Measurements from ENCODE around the gene DMRT2.

DMRT2 gene

GRCh38 chr9:1009101-1009707, 41.0 kb upstream of the DMRT2 start:
- peak; percentile 81 for DNase-seq (ENCODE audit: low read depth)
- TF ChIP-seq CTCF (IDR thresholded peaks at IDR 0.05; ENCODE audit: low read length, missing control alignments), result peak; percentile 94

GRCh38 chr9:1013021-1013420, 37.1 kb upstream of the DMRT2 start:
- DNase-seq (ENCODE audit: low read depth), result no peak
- TF ChIP-seq CTCF (IDR thresholded peaks at IDR 0.05; ENCODE audit: low read length, missing control alignments), result no peak
- no peak overlapping the region for H3K4me3 ChIP-seq (replicated peaks; ENCODE audit: low read depth, low read length)

More at GRCh38 chr9:1009101-1009707, 41.0 kb upstream of the DMRT2 start:
- H3K4me3 ChIP-seq (replicated peaks; ENCODE audit: low read depth, low read length), result no peak overlapping the region

DNA sequence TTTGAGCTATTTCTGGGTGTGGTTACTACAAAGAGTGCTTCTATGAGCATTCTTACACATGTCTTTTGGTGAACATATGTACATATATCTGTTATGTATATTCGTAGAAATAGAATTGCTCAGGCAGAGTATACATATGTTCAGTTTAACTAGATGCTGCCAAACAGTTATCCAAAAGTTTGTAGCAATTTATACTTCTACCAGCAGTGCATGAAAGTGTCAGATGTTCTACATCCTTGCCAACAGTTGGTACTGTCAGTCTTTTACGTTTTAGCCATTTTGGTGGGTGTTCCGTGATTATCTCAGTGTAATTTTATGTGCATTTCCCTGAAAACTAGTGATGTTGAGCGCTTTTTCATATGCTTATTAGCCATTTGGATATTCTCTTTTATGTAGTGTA, 35.9 kb upstream of the DMRT2 start:
- H3K4me3 ChIP-seq (replicated peaks; ENCODE audit: low read depth, low read length), result no peak overlapping the region
- no peak for TF ChIP-seq CTCF (IDR thresholded peaks at IDR 0.05; ENCODE audit: low read length, missing control alignments)
- DNase-seq (ENCODE audit: low read depth), result no peak

GRCh38 chr9:1014640-1015039, 35.5 kb upstream of the DMRT2 start:
- H3K4me3 ChIP-seq (replicated peaks; ENCODE audit: low read depth, low read length), result no peak overlapping the region
- no peak for TF ChIP-seq CTCF (IDR thresholded peaks at IDR 0.05; ENCODE audit: low read length, missing control alignments)
- no peak for DNase-seq (ENCODE audit: low read depth)

DNA sequence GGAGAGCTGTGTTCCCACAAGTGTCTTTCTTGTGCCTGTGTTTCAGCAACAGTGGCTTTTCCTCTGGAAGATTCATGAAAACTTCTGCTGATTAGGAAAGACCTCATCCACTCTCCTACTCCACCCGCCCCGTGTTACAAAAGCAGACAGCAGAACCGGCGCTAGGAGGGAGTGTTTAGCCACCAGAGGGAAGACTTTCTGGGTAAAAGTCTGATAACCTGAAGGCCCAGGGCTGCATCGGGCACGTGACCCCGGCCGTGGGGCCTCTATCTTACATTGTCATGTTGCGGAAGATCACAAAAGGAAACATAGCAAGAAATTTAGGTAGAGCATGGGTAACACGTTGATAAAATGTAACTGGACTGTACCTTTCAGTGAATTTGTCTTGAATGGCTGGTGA, 32.0 kb upstream of the DMRT2 start:
- no peak overlapping the region for H3K4me3 ChIP-seq (replicated peaks; ENCODE audit: low read depth, low read length)
- DNase-seq (ENCODE audit: low read depth), result peak; percentile 8
- TF ChIP-seq CTCF (IDR thresholded peaks at IDR 0.05; ENCODE audit: low read length, missing control alignments), result peak; percentile 19

DNA sequence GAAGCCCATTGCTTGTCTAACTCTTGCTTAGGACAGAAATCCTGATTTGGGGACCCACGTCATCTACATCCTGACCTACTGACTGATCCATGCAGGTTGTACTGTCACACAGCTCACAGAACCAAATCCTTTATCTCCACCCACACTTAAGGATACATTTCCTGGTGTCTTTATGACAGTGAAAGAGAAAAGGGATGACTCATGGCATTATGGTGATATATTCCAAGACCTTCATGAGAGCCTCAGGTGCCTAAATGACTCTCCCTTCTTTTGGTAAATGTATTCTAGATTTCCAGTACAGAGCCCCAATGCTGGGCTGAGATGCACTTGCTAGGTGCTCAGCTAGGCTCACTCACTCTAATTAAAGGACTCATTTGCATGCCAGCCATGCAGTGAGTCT, 26.0 kb upstream of the DMRT2 start:
- TF ChIP-seq CTCF (IDR thresholded peaks at IDR 0.05; ENCODE audit: low read length, missing control alignments), result no peak
- DNase-seq (ENCODE audit: low read depth), result no peak
- no peak overlapping the region for H3K4me3 ChIP-seq (replicated peaks; ENCODE audit: low read depth, low read length)

GRCh38 chr9:1025131-1025530, 25.0 kb upstream of the DMRT2 start:
- H3K4me3 ChIP-seq (replicated peaks; ENCODE audit: low read depth, low read length), result no peak overlapping the region
- TF ChIP-seq CTCF (IDR thresholded peaks at IDR 0.05; ENCODE audit: low read length, missing control alignments), result no peak
- DNase-seq (ENCODE audit: low read depth), result no peak
